Effector CD8-positive, alpha-beta T cell (primary cell): ENCODE results near the gene SLCO1B3.

Source experiments
- DNase-seq: peaks from one replicate; lab custom pipeline; 2025; lab: John Stamatoyannopoulos, UW

Gene SLCO1B3

DNA sequence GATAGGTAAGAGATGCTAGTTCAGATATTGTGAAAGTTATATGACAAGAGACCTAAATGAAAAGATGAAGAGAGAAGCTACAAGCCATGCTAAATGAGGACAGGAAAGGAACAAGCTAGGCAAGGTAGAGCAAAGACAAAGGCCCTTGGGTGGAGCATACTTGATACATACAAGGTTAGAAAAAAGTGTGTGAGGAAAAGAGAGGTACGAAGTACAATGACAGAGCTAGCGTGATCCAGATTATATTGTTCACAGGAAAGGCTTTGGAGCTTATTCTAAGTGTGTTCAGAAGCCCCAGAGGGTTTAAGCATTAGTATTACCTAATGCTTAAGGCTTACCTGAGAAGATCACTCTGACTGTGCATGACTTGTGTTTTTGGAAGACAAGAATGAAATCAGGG lies 75.0 kb downstream of the SLCO1B3 start:
- no peak for DNase-seq

DNA sequence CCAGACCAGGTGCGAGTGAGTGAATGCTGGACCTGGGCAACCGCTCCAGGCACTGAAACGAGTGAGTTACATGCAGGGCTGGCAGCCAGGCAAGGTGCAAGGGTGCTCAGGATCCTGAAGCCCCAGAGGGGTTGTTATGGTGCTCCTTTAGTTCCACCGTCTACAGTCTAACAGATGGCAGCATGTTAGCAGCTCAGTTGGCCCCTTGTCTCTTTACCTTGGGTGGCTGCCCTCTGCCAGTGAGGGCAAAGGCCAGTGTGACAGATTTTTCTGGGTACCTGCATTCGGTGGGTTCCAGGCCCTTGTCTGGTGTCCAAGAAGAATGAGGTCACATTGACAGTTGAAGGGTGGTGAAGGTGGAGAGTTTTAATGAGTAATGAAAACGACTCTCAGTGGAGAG lies 106.8 kb downstream of the SLCO1B3 start:
- DNase-seq = no peak

DNA sequence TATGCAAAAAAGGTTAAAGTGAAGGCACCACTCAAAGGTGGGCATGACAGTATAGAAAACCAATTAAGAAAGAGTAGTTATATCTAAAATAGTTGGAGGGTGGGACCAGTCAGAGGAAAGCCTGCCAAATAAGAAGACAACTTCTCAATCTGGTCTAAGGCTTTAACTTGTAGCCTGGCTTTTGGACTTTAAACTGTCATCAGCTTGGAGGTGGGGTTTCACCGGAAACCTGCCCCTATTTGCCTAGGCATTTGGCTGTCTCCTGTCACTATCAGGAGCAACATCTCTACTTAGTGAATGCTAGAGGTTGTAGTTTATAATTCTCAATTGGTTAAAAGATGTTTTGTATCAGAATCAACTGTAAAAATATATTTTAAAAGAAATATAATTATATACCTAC lies 107.3 kb downstream of the SLCO1B3 start:
- DNase-seq = no peak

DNA sequence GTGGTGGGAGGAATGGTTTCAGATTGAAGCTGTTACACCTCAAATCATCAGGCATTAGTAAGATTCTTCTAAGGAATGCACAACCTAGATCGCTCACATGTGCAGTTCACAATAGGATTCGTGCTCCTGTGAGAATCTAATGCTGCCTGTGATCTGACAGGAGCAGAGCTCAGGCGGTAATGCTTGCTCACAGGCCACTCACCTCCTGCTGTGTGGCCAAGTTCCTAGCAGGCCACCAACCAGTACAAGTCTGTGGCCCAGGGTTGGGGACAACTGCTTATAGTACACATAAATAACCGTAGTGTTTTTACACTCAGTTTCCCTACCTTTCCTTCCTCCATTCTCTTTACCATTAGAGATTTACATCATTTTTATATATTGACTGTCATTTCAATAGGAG lies 121.4 kb downstream of the SLCO1B3 start:
- DNase-seq = no peak

DNA sequence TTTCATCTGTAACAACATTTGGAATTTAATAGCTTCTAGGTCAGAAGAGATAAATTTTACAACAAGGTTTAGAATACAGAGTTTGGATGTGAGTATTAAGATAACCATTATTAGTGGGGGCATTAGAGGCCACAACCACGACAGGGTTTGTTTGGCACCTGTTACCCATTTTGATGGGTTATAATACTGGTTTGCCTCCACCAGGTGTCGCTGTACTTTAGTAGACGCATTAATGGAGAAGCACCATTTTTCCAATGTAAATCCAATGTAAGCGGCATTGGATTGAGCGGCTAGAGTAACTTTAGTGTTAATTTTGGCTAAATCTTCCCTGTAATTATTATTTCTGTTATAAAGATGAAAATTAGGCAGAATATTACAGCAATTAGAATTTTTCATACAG lies 136.2 kb downstream of the SLCO1B3 start:
- no peak for DNase-seq

DNA sequence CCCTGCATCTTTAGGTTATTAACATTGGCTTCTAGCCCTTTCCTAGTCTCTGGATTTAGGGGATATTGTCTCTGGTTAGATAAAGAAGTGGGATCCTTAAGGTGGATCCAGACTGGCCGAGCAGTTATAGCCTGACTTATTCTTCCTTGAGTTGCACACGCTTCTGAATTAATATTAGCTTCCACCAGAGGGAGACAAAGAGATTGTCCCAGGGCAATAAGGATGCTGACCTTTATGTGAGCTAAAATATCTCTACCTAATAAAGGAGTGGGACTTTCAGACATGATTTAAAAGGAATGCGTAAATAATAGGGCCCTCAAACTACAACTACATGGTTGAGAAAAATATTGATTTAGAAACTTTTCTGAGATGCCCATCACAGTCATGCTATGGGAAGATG lies 139.7 kb downstream of the SLCO1B3 start:
- no peak for DNase-seq

DNA sequence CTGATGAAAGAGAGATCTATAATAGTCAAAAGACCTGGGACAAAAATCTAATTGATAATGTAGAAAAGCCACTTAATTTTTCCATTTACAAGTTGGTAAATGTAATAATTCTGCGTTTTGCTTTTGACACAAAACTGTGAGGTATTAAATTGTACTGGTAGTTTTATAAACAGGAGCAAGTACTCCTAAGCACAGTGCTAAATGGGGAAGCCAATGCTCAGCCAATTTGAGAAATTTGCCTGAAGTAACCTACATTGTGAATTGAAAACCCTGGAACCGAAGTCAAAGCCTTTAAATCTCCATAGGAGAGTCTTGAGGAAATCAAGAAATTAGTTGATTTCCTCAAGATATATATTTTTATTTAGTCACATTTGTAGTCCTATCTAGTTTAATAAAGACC lies 152.8 kb downstream of the SLCO1B3 start:
- DNase-seq = no peak

DNA sequence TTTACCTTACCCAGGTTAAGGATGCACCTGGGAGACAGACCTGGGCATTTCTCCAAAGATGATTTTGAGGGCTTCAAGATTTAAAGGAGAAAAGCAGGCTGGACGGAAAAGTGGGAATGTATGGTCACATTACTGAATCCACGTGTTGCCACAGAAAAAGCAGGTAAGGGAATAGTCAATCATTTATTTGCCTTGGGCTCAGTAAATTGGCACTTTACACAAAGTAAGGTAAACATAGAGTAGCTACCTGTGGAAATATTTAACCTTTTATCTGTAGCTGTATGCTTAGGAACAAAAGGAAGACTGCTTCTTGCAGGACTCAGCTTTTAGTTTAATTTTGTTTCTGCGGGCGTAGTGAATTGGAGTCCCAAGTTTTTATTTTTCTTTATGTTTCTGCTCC lies 153.3 kb downstream of the SLCO1B3 start:
- no peak for DNase-seq
